ENCODE results near the gene TRMU. TPM values are rescaled to one million over a fixed set of nuclear protein-coding genes. Genes with fewer than 3 reads are reported as not detected.

The TRMU gene
- total RNA-seq, 1 donor from 2014 or later: 42.2 TPM

DNA sequence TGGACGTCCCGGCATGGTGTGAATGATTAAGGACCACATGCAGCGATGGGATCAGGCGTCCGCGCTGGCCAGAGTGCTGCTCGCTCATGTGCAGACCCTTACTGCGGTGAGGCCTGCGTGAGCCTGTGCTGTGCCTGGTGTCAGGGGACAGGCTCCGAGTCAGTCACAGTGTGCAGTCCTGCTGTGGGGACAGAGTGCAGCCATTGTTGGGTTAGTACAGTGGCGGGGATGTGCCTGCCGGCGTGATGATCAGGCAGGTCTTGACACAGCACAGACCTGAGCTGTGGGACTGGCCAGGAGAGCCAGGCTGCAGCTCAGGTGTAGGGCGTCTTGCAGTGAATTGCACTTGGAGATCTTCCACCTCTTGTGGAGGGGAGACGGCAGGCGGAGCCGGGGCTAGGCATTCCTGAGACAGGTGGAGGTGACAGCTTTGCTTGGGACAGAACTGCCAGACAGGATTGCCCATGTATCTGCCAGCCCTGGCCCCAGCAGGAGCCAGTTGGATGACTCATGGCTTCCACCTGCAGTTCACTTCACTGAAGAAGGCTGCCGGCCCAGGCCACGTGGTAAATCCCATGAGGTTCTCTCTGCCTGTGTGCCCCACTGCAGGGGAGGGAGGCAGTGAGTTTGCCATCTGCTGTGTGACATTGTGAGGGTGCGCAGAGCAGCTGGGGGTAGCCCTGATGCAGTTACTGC lies 17.3 kb downstream of the TRMU start:
- DNase-seq (ENCODE audit: missing footprints) (peak; percentile 73), ATAC-seq (peak; percentile 63)
- intact Hi-C loops (cut with DNase I): no loop called here

DNA sequence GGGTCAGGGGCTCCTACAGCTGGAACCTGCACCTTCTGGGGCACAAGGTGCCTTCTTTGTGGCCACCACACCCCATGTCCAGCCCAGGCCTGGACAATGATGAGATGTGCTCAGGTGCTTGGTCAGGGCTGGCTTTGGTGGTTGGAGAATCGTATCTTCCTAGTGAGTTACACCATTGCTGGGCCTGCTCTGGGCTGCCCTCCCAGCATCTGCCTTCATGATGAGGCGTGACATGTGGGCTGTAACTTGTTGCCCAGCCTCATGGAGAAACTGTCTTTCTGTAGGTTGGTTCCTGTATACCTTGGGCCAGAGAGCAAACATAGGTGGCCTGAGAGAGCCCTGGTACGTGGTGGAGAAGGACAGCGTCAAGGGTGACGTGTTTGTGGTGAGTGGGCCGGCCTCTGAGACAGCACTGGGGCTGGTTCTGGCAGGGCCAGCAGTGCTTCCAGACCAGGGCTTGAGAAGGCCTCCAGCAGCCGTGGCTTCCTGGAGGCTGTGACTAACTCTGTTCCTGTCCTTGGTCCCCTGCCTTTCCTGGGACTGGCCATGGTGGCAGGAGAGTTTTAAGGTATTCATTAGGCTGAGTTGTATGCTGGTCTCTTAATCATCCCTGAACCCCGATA lies 18.1 kb downstream of the TRMU start:
- ATAC-seq: peak; percentile 14
- DNase-seq (ENCODE audit: missing footprints): peak; percentile 50
- intact Hi-C loops (cut with DNase I): loop anchor here (1.0 kb wide), 1 partner anchor 37 kb away; no protein-coding TSS in a partner anchor

DNA sequence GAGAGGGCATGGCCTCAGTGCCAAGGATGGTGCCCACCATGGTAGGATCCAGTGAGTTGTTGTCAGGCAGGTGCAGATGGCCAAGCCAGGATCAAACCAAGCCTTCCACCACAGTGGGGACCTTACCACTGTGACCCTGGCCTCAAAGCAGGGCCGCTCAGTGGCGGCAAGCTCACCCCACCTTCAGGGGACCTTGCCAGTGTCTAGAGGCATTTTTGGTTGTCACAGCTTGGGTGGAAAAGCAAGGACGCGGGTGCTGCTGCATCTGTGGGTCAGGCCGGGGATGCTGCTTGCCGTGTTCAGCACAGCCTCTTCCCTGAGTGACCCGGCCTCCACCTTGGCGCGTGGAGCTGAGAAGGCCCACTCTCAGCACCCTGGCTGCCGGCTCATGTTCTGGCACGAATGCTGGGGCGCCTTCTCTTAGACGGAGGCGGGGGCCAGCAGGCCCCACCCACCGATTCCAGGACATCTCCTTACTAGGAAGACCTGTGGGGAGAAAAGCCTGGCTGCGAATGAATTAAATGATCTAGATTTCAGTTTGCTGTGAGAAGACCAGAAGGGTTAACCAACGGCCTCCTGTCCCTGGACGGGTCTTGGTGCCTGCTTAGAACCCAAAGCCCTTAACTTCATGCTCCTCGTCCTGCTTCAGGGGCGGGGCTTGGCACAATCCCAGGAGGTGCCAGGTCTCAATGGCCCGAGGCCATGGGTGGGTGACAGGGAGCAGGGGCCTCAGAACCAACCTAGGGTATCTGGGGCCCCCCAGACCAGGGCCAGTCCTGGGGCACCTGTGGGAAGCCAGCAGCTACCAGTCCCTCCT lies 18.9 kb downstream of the TRMU start:
- DNase-seq (ENCODE audit: missing footprints): peak; percentile 45
- no peak for ATAC-seq
- intact Hi-C loops (cut with DNase I): loop anchor here (1.0 kb wide), 1 partner anchor 36 kb away; no protein-coding TSS in a partner anchor

- DNase-seq (ENCODE audit: missing footprints) (peak; percentile 69), ATAC-seq (no peak)
- intact Hi-C loops (cut with DNase I): loop anchor here (1.0 kb wide), 1 partner anchor 35 kb away; no protein-coding TSS in a partner anchor
Observed at GRCh38 chr22:46354993-46355305, 19.4 kb downstream of the TRMU start.

GRCh38 chr22:46355369-46355995 lies 20.0 kb downstream of the TRMU start:
- DNase-seq (ENCODE audit: missing footprints) (peak; percentile 76), ATAC-seq (peak; percentile 43)
- intact Hi-C loops (cut with DNase I): no loop called here

- DNase-seq (ENCODE audit: missing footprints): peak; percentile 62
- ATAC-seq: no peak
- intact Hi-C loops (cut with DNase I): no loop called here
Observed at GRCh38 chr22:46355996-46356471, 20.5 kb downstream of the TRMU start.

DNA sequence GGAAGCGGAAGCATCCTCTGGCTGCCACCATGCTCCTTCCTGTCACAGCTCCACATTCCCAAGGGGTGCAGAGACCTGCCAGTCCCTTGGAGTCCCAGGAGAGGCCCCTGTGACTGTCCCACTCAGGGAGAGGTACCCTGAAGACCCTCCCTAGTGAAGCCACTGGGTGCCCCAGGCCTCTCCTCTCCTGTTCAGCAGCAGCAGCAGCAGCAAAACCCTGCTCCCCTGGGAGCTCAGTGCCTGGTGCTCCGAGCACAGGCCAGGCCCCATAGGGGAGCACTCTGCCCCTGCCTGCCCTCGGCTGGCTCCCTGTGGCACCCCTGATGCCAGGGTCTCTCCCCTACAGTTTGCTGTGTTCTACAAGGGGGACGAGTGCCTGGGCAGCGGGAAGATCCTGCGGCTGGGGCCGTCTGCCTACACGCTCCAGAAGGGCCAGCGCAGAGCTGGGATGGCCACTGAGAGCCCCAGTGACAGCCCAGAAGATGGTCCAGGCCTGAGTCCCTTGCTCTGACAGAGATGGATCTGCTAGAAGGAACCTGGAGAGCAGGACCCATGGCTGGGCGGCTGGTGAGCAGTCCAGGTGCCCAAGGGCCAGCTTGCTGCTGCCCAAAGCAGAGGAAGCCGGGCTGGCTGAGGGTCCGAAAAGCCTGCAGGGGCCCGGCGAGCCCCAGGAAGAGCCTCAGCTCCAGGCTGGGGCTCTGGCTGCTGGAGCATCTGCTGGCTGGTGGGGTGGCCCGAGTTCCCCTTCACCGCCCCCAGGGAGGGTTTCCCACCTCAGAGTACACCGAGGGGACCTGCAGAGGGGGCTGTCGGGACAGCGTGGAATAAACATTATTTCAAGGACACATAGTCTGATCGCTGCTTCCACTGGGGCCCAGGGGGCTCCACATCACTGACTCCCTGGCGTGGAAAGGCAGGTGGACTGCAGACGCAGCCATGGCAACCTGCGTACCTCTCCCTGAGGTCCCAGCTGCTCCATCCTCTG lies 21.3 kb downstream of the TRMU start:
- DNase-seq (ENCODE audit: missing footprints) (peak; percentile 32), ATAC-seq (no peak)
- intact Hi-C loops (cut with DNase I): no loop called here

GRCh38 chr22:46357711-46358520 lies 22.4 kb downstream of the TRMU start:
- ATAC-seq (no peak), DNase-seq (ENCODE audit: missing footprints) (peak; percentile 65)
- intact Hi-C loops (cut with DNase I): no loop called here

DNA sequence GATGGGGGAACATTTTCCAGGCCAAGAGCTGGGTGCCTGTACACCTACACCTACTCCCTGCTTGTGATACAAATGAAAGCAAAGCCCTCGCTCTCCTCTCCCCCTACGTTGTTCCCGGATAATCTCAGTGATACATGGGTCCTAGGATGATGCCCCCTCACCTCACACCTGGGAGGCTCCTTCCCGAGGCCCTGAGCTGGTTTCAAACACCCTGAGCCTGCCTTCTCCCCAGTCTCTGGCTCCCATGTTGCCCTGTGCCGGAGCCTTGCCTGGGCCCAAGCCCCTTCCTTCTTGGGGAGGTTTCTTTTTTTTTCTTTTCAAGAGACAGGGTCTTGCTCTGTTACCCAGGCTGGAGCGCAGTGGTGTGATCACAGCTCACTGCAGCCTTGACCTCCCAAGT lies 23.3 kb downstream of the TRMU start:
- intact Hi-C loops (cut with DNase I): no loop called here
- peak; percentile 59 for DNase-seq (ENCODE audit: missing footprints)
- no peak for ATAC-seq

DNA sequence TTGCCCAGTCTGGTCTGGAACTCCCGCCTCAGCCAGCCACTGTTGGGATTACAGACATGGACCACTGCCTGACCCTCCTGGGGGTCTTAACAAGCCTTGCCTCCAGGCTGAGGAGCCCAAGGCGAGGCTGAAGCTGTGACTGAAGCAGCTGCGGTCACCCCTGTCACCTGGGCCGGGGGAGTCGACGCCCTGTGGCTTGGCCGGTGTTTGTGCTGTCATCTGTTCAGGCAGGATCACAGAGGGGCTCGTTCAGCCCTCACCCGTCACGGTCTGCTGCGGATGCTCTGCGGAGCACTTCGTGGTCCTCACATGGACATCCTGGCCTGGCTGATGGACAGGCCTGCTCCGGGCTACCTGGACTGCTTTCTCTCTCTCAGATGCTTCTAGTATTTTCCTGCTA lies 23.8 kb downstream of the TRMU start:
- intact Hi-C loops (cut with DNase I): no loop called here
- DNase-seq (ENCODE audit: missing footprints) (peak; percentile 43), ATAC-seq (no peak)

DNA sequence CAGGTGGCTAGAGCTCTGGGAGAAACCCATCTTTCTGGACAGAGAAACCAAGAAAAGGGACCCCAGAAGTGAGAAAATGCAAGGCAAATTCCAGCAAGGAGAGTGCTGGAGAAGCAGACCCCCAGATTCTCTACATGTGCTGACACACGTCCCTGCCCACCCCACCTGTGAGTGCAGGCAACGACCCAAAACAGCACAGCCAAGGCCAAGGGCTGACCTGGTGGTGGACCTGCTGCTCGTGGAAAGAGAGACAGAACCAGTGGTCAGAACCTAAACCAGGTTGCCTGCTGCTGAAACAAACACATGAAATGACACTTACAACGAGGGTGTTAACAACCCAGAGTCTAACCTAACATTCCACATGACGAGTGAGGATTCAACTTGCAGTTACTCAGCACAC lies 24.6 kb downstream of the TRMU start:
- DNase-seq (ENCODE audit: missing footprints): no peak
- intact Hi-C loops (cut with DNase I): no loop called here
- ATAC-seq: no peak

DNA sequence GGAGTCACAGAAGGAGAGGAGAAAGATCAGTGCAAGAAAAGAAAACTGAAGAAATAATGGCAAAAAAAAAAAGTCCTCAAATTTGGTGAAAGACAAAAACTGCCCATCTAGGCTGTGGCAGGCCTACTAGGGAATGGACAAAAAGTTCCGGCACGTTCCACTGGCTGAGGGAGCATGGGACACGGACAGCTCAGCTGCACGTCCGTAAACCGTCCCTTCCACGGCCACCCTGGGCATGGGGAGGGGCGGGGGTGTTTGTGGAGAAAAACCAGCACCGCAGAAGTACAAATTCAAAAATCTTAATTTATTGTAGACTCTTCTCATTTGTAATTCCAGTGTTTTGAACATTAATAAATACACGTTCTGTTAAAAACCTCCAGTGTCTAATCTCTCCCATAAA lies 25.4 kb downstream of the TRMU start:
- ATAC-seq: no peak

GRCh38 chr22:46361826-46362202 lies 26.3 kb downstream of the TRMU start:
- intact Hi-C loops (cut with DNase I): no loop called here
- ATAC-seq: no peak
- no peak for DNase-seq (ENCODE audit: missing footprints)

More for the DNA sequence above, 25.4 kb downstream of the TRMU start:
- DNase-seq (ENCODE audit: missing footprints): peak; percentile 37
- intact Hi-C loops (cut with DNase I): no loop called here

- intact Hi-C loops (cut with DNase I): no loop called here
- no peak for ATAC-seq
Observed at GRCh38 chr22:46362203-46362933, 26.9 kb downstream of the TRMU start.

DNA sequence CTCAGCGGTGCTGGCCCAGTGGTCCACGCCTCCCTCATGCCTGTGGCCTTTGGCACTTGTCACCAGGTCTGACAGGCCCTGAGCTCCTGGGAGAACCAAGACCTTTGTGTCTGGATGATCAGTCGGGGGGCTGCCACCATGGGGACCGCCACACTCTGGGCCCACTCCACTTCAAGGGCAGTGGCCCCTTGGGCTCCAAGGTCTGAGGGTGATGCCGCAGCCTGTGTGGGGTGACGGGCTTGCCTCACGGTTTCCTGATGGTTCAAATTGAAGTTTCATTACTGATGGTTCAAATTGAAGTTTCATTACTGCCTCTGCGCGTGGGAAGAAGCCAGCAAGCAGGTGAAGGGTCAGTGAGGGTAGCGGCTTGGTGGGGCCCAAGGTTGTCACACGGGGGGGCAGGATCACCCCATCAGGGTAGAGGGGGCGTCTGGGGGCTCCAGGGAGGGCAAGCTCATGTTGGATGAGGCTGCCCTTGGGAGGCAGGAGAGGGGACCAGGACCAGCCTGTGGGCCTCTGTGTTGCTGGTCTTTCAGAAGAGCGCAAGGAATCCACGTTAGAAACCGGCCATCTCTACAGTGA lies 27.5 kb downstream of the TRMU start:
- no peak for DNase-seq (ENCODE audit: missing footprints)
- no peak for ATAC-seq
- intact Hi-C loops (cut with DNase I): no loop called here

More at GRCh38 chr22:46362203-46362933, 26.9 kb downstream of the TRMU start:
- peak; percentile 61 for DNase-seq (ENCODE audit: missing footprints)

DNA sequence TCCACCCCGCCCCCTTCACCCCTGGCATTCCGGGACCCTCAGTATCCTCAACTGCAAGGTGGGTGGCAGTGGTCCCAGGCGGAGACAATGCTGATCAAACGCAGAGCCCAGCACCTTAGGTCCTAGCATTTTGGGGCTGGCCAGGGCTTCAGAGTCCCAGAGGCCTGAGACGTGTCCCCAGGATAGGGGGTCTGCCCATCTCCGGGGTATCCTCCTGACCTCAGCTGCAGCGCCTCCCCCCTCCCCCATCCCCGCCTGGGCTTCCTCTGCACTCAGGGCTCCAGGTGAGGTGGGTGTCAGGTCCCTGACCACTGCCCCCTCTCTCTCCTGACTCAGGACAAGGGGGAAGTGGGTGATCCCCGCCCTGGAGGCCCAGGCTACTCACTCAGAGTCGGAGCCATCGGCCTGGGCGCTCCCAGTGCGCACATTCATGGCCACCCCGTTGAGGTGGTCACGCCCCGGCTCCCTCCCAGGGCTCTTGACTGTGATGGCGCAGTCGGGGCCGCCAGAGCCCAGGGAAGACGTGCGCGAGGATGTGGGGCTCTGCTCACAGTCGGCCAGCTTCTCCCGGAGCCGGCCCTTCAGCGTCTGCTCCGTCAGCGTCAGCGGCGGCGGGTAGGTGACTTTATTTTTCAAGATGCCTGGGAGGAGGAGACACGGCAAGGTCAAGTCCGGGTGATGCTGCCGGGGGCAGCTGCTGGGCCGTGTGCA lies 28.3 kb downstream of the TRMU start:
- ATAC-seq (no peak), DNase-seq (ENCODE audit: missing footprints) (peak; percentile 46)
- intact Hi-C loops (cut with DNase I): no loop called here

All from Right ventricle myocardium inferior (tissue), 1 donor.